ENCODE data around the gene PDE8B.

Gene PDE8B, protein sequence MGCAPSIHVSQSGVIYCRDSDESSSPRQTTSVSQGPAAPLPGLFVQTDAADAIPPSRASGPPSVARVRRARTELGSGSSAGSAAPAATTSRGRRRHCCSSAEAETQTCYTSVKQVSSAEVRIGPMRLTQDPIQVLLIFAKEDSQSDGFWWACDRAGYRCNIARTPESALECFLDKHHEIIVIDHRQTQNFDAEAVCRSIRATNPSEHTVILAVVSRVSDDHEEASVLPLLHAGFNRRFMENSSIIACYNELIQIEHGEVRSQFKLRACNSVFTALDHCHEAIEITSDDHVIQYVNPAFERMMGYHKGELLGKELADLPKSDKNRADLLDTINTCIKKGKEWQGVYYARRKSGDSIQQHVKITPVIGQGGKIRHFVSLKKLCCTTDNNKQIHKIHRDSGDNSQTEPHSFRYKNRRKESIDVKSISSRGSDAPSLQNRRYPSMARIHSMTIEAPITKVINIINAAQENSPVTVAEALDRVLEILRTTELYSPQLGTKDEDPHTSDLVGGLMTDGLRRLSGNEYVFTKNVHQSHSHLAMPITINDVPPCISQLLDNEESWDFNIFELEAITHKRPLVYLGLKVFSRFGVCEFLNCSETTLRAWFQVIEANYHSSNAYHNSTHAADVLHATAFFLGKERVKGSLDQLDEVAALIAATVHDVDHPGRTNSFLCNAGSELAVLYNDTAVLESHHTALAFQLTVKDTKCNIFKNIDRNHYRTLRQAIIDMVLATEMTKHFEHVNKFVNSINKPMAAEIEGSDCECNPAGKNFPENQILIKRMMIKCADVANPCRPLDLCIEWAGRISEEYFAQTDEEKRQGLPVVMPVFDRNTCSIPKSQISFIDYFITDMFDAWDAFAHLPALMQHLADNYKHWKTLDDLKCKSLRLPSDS

GRCh38 chr5:77210091-77210963, at the start of gene PDE8B:
TSS of gene PDE8B (plus strand) at chr5:77210680. CDS start at chr5:77210926, 246 bp downstream.
- TF ChIP-seq, protein P1, sequence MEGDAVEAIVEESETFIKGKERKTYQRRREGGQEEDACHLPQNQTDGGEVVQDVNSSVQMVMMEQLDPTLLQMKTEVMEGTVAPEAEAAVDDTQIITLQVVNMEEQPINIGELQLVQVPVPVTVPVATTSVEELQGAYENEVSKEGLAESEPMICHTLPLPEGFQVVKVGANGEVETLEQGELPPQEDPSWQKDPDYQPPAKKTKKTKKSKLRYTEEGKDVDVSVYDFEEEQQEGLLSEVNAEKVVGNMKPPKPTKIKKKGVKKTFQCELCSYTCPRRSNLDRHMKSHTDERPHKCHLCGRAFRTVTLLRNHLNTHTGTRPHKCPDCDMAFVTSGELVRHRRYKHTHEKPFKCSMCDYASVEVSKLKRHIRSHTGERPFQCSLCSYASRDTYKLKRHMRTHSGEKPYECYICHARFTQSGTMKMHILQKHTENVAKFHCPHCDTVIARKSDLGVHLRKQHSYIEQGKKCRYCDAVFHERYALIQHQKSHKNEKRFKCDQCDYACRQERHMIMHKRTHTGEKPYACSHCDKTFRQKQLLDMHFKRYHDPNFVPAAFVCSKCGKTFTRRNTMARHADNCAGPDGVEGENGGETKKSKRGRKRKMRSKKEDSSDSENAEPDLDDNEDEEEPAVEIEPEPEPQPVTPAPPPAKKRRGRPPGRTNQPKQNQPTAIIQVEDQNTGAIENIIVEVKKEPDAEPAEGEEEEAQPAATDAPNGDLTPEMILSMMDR (IDR thresholded peaks at IDR 0.05; ENCODE audit: control insufficient read depth, extremely low read depth, insufficient read depth), result no peak
- no peak within 1 kb of the TSS for H3K4me3 ChIP-seq (ENCODE audit: low read depth, low read length)
- no peak for DNase-seq (ENCODE audit: low read depth)

GRCh38 chr5:77163453-77163852, 47.0 kb upstream of the PDE8B start:
- no peak for DNase-seq (ENCODE audit: low read depth)
- TF ChIP-seq, protein P1 (IDR thresholded peaks at IDR 0.05; ENCODE audit: control insufficient read depth, extremely low read depth, insufficient read depth), result no peak
- H3K4me3 ChIP-seq (ENCODE audit: low read depth, low read length), result no peak overlapping the region

GRCh38 chr5:77167063-77167462, 43.4 kb upstream of the PDE8B start:
- TF ChIP-seq, protein P1 (IDR thresholded peaks at IDR 0.05; ENCODE audit: control insufficient read depth, extremely low read depth, insufficient read depth), result no peak
- H3K4me3 ChIP-seq (ENCODE audit: low read depth, low read length), result no peak overlapping the region
- no peak for DNase-seq (ENCODE audit: low read depth)

- TF ChIP-seq, protein P1 (IDR thresholded peaks at IDR 0.05; ENCODE audit: control insufficient read depth, extremely low read depth, insufficient read depth), result no peak
- H3K4me3 ChIP-seq (ENCODE audit: low read depth, low read length), result no peak overlapping the region
- DNase-seq (ENCODE audit: low read depth), result no peak
Observed at GRCh38 chr5:77167695-77168121, 42.8 kb upstream of the PDE8B start.

GRCh38 chr5:77168161-77168878, 42.2 kb upstream of the PDE8B start:
- H3K4me3 ChIP-seq (ENCODE audit: low read depth, low read length), result no peak overlapping the region; the same call in 1 of the 2 replicates
- DNase-seq (ENCODE audit: low read depth), result peak; percentile 58
- TF ChIP-seq, protein P1 (IDR thresholded peaks at IDR 0.05; ENCODE audit: control insufficient read depth, extremely low read depth, insufficient read depth), result no peak

GRCh38 chr5:77168879-77169244, 41.6 kb upstream of the PDE8B start:
- peak; percentile 92 for DNase-seq (ENCODE audit: low read depth)
- TF ChIP-seq, protein P1 (IDR thresholded peaks at IDR 0.05; ENCODE audit: control insufficient read depth, extremely low read depth, insufficient read depth), result no peak

More at GRCh38 chr5:77168879-77169244, 41.6 kb upstream of the PDE8B start:
- no peak overlapping the region for H3K4me3 ChIP-seq (ENCODE audit: low read depth, low read length)

All from LNCaP clone FGC (cell line).